ENCODE results near the gene NCS1.

NCS1 gene

GRCh38 chr9:130179331-130179907 is 7.2 kb downstream of the NCS1 start:
- no peak for TF ChIP-seq CTCF (IDR thresholded peaks at IDR 0.05; ENCODE audit: low read length, missing control alignments)
- DNase-seq (ENCODE audit: low read depth) = no peak
- H3K4me3 ChIP-seq (replicated peaks; ENCODE audit: low read depth, low read length) = no peak overlapping the region

- TF ChIP-seq CTCF (IDR thresholded peaks at IDR 0.05; ENCODE audit: low read length, missing control alignments) = no peak
- no peak for DNase-seq (ENCODE audit: low read depth)
- H3K4me3 ChIP-seq (replicated peaks; ENCODE audit: low read depth, low read length) = no peak overlapping the region
Observed at GRCh38 chr9:130180516-130180915, 8.3 kb downstream of the NCS1 start.

GRCh38 chr9:130181678-130182380 is 9.6 kb downstream of the NCS1 start:
- no peak overlapping the region for H3K4me3 ChIP-seq (replicated peaks; ENCODE audit: low read depth, low read length)

GRCh38 chr9:130182381-130182909 is 10.2 kb downstream of the NCS1 start:
- no peak for TF ChIP-seq CTCF (IDR thresholded peaks at IDR 0.05; ENCODE audit: low read length, missing control alignments)
- H3K4me3 ChIP-seq (replicated peaks; ENCODE audit: low read depth, low read length) = no peak overlapping the region
- DNase-seq (ENCODE audit: low read depth) = no peak

More at GRCh38 chr9:130181678-130182380, 9.6 kb downstream of the NCS1 start:
- no peak for DNase-seq (ENCODE audit: low read depth)
- TF ChIP-seq CTCF (IDR thresholded peaks at IDR 0.05; ENCODE audit: low read length, missing control alignments) = no peak

- no peak for TF ChIP-seq CTCF (IDR thresholded peaks at IDR 0.05; ENCODE audit: low read length, missing control alignments)
- H3K4me3 ChIP-seq (replicated peaks; ENCODE audit: low read depth, low read length) = no peak overlapping the region
- peak; percentile 69 for DNase-seq (ENCODE audit: low read depth)
Observed at GRCh38 chr9:130183133-130183762, 11.0 kb downstream of the NCS1 start.

GRCh38 chr9:130185017-130185416 is 12.8 kb downstream of the NCS1 start:
- no peak overlapping the region for H3K4me3 ChIP-seq (replicated peaks; ENCODE audit: low read depth, low read length)
- no peak for DNase-seq (ENCODE audit: low read depth)
- no peak for TF ChIP-seq CTCF (IDR thresholded peaks at IDR 0.05; ENCODE audit: low read length, missing control alignments)
